ENCODE data around the gene PDE4D. TPM values are rescaled to one million over a fixed set of nuclear protein-coding genes. Genes with fewer than 3 reads are reported as not detected.
A peak's percentile ranks its signal among the peaks of the same experiment; 100 is the strongest.

PDE4D gene
- total and polyA plus RNA-seq, 2 of the 4 experiments (the other 2 are of a cell fraction) = 1.4 to 7.9 TPM

- WGBS, 2 experiments (ENCODE audit: extremely low coverage in 2 of 2, insufficient read length in 1 of 2) = no CpG with 5 or more reads among the region's 6 CpGs
- dilution Hi-C loops (cut with HindIII; ENCODE audit: low sequenced_read_pairs, unreplicated experiment) = no loop called here
- no peak for ATAC-seq (ENCODE audit: low read depth)
Measured at GRCh38 chr5:59093329-59093728, 800.2 kb downstream of the PDE4D start.

More at GRCh38 chr5:59093329-59093728, 800.2 kb downstream of the PDE4D start:
- TF ChIP-seq CHD1 (IDR thresholded peaks at IDR 0.05; ENCODE audit: low read depth, low read length) = no peak
- TF ChIP-seq NFE2L2 (IDR thresholded peaks at IDR 0.05; ENCODE audit: low read depth, low read length) = no peak
- TF ChIP-seq BHLHE40 (IDR thresholded peaks at IDR 0.05; ENCODE audit: low read depth, low read length) = no peak
- TF ChIP-seq CEBPB (IDR thresholded peaks at IDR 0.05; ENCODE audit: low read depth, low read length) = peak; percentile 84
- no peak for TF ChIP-seq RAD21 (IDR thresholded peaks at IDR 0.05; ENCODE audit: low read length)
- TF ChIP-seq USF2 (IDR thresholded peaks at IDR 0.05; ENCODE audit: low read depth, low read length) = no peak
- 0 out of 4 replicates have a peak overlapping the region, but pooled peaks of 1 of the 2 experiments have one; percentile 19 for H4K8ac ChIP-seq (ENCODE audit: low read depth in 2 of 2, low read length in 2 of 2)
- no peak overlapping the region for H2AK9ac ChIP-seq (replicated peaks; ENCODE audit: low read depth, low read length, poor library complexity)
- H2BK5ac ChIP-seq (ENCODE audit: low read depth, low read length, poor library complexity, severe bottlenecking) = no peak overlapping the region
- CTCF ChIA-PET = no interaction called here
- peak overlapping the region; percentile 48; the same call in 1 of the 2 replicates for H3K9ac ChIP-seq (ENCODE audit: low read depth, low read length)
- 0 out of 2 replicates have a peak overlapping the region, but pooled peaks have one; percentile 75 for H3K18ac ChIP-seq (ENCODE audit: low read depth, low read length)
- POLR2A ChIA-PET (ENCODE audit: unreplicated experiment) = no interaction called here
- H3K9me1 ChIP-seq (ENCODE audit: insufficient read depth, low read length) = no peaks in the 10 kb centered on the region
- peak overlapping the region; percentile 96; the same call in 1 of the 2 replicates for H3K4me2 ChIP-seq (ENCODE audit: low read depth, low read length)
- H2AFZ ChIP-seq (replicated peaks; ENCODE audit: low read length, poor library complexity) = no peak overlapping the region
- H3K14ac ChIP-seq (replicated peaks; ENCODE audit: low read depth, low read length) = peak overlapping the region; percentile 44
- H3K9me3 ChIP-seq (ENCODE audit: control insufficient read depth, insufficient read depth, low read length) = no peaks in the 10 kb centered on the region
- no peak overlapping the region for H3K4ac ChIP-seq (ENCODE audit: low read depth, low read length)
- intact Hi-C loops (cut with micrococcal nuclease) (no loop called here), in situ Hi-C loops (cut with MboI; ENCODE audit: low sequenced_read_pairs) (no loop called here)
- H2BK20ac ChIP-seq (ENCODE audit: low read depth, low read length) = peak overlapping the region; percentile 55; the same call in 1 of the 2 replicates
- BruUV-seq (replicated peaks) = no TSS peak
- no peaks in the 10 kb centered on the region for H3K36me3 ChIP-seq (ENCODE audit: control insufficient read depth, insufficient read depth, low read length)
- H4K5ac ChIP-seq (ENCODE audit: low read depth, low read length) = no peak overlapping the region
- no peaks in the 10 kb centered on the region for H4K20me1 ChIP-seq (ENCODE audit: insufficient read depth, low read length)
- no peaks in the 10 kb centered on the region for H3K27me3 ChIP-seq (ENCODE audit: control insufficient read depth, insufficient read depth, low read length)
- peak; percentile 19 for DNase-seq
- H3K23ac ChIP-seq (ENCODE audit: low read depth, low read length) = peak overlapping the region; percentile 49; the same call in 1 of the 2 replicates
- H2BK120ac ChIP-seq (ENCODE audit: low read depth, low read length) = no peak overlapping the region; the same call in 1 of the 2 replicates
- H3K4me3 ChIP-seq (ENCODE audit: insufficient read depth, low read depth, low read length) = no peak overlapping the region
- H3K27ac ChIP-seq (ENCODE audit: insufficient read depth, low read length) = no peak overlapping the region
- H3K79me1 ChIP-seq (ENCODE audit: low read depth in 1 of 2, low read length in 2 of 2) = no peaks in the 10 kb centered on the region
- no peak overlapping the region for H4K91ac ChIP-seq (ENCODE audit: insufficient read depth, low read depth, low read length)
- H2BK15ac ChIP-seq (ENCODE audit: low read depth, low read length) = no peak overlapping the region
- peaks cover 3% of the 10 kb centered on the region for H3K4me1 ChIP-seq (ENCODE audit: control insufficient read depth, insufficient read depth, low read length)
- H3K56ac ChIP-seq (ENCODE audit: extremely low read depth, insufficient read depth, low read length) = no peak overlapping the region
- 0 out of 2 replicates have a peak overlapping the region, but pooled peaks have one; percentile 4 for H2AK5ac ChIP-seq (ENCODE audit: low read depth, low read length)

Measured in IMR-90 (cell line).